ENCODE measurements around the gene PDE4A.

Gene PDE4A

GRCh38 chr19:10468133-10468532 is 47.8 kb downstream of the PDE4A start:
- no peak for ATAC-seq

GRCh38 chr19:10471909-10472308 is 51.6 kb downstream of the PDE4A start:
- ATAC-seq = peak; percentile 51

- no peak for ATAC-seq
Measured at GRCh38 chr19:10473192-10473591, 52.9 kb downstream of the PDE4A start.

- ATAC-seq = no peak
Measured at GRCh38 chr19:10474962-10475451, 54.7 kb downstream of the PDE4A start.

GRCh38 chr19:10478476-10478875 is 58.1 kb downstream of the PDE4A start:
- no peak for ATAC-seq

- peak; percentile 97 to 99 for ATAC-seq
Measured at GRCh38 chr19:10478903-10479384, 58.6 kb downstream of the PDE4A start.

GRCh38 chr19:10486551-10486950 is 66.2 kb downstream of the PDE4A start:
- ATAC-seq = no peak

- no peak for ATAC-seq
Measured at GRCh38 chr19:10491472-10492047, 71.2 kb downstream of the PDE4A start.

GRCh38 chr19:10497371-10497770 is 77.0 kb downstream of the PDE4A start:
- no peak for ATAC-seq

GRCh38 chr19:10499550-10500246 is 79.4 kb downstream of the PDE4A start:
- no peak for ATAC-seq

GRCh38 chr19:10500247-10500592 is 79.9 kb downstream of the PDE4A start:
- no peak for ATAC-seq

- peak; percentile 15 to 19 for ATAC-seq
Measured at GRCh38 chr19:10501971-10502523, 81.7 kb downstream of the PDE4A start.

GRCh38 chr19:10502524-10503001 is 82.2 kb downstream of the PDE4A start:
- ATAC-seq = peak; percentile 95 to 96

GRCh38 chr19:10503002-10503789 is 82.9 kb downstream of the PDE4A start, which contains the start of gene KEAP1:
Gene KEAP1 (minus strand): TSS chr19:10503356. CDS start chr19:10500033, 3,323 bp downstream.
- no peak for ATAC-seq

- peak in 1 of 2 donors; percentile 6 for ATAC-seq
Measured at GRCh38 chr19:10505583-10506229, 85.4 kb downstream of the PDE4A start.

GRCh38 chr19:10508036-10508435 is 87.7 kb downstream of the PDE4A start:
- ATAC-seq = no peak

GRCh38 chr19:10508707-10509106 is 88.4 kb downstream of the PDE4A start:
- ATAC-seq = peak; percentile 49 to 52

- ATAC-seq = no peak
Measured at GRCh38 chr19:10510301-10510802, 90.0 kb downstream of the PDE4A start.

GRCh38 chr19:10513223-10513622 is 92.9 kb downstream of the PDE4A start:
- ATAC-seq = no peak

- ATAC-seq = peak; percentile 49 to 60
Measured at GRCh38 chr19:10514211-10515145, 94.1 kb downstream of the PDE4A start.

GRCh38 chr19:10516064-10516385 is 95.7 kb downstream of the PDE4A start:
- no peak for ATAC-seq
